Measurements from ENCODE around the gene GTF2IRD2. TPM values are rescaled to one million over a fixed set of nuclear protein-coding genes. Genes with fewer than 3 reads are reported as not detected.
A peak's percentile ranks its signal among the peaks of the same experiment; 100 is the strongest.
"Not testable (repeated sequence)": the region's sequence is repeated elsewhere in the genome, so short reads cannot be mapped to it uniquely, and the experiment has no call there.

Gene GTF2IRD2
- 12.9 TPM for polyA plus RNA-seq (2012; ENCODE audit: missing spikeins)

DNA sequence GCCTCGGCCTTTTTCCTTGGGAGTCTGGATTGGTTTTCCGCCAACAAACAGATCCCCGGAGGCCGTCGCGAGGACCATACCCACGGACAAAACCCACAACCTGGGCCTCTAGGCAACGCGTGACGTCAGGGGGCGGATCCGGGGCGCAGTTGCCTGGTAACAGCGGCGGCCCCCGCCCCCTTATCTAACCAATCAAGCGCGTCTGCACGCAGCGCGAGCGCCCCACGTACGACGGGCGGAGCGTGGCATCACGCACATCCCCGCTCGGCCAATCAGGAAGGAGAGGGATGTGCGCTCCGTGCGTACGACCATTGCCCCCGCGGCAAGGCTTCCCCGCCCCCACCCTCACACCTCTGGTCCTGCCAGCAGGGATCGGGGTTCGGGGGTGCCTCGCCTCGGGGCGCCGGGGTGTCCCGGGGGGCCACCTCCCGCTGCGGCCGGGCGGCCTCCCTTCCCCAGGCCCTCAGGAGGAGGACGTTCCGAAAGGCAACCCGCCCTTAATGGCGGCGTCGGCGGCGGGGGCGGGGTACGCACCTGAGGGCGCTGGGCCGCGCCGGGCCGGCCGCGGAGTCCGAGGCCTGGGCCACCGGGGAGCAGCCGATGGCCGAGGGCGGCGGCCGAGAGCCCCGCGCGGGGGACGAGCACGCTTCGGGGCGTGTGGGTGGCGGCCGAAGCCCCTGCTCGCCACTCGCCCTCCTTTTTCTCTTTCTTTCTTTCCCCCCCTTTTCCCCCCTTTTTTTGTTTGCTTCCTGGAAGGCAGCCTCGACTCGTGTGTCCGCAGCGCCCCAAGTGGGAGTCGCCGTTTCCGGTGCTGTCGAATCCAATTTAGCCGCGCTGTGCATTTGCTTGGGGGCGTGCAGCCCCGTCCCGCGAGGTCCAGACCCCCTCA is at the start of gene GTF2IRD2:
Gene GTF2IRD2, minus strand, starts transcription at position 773 of the 889 bp plus-strand sequence. CDS start 15,227 bp downstream, outside the sequence.
- not testable (repeated sequence) for DNase-seq (ENCODE audit: insufficient read length); FAIRE-seq

DNA sequence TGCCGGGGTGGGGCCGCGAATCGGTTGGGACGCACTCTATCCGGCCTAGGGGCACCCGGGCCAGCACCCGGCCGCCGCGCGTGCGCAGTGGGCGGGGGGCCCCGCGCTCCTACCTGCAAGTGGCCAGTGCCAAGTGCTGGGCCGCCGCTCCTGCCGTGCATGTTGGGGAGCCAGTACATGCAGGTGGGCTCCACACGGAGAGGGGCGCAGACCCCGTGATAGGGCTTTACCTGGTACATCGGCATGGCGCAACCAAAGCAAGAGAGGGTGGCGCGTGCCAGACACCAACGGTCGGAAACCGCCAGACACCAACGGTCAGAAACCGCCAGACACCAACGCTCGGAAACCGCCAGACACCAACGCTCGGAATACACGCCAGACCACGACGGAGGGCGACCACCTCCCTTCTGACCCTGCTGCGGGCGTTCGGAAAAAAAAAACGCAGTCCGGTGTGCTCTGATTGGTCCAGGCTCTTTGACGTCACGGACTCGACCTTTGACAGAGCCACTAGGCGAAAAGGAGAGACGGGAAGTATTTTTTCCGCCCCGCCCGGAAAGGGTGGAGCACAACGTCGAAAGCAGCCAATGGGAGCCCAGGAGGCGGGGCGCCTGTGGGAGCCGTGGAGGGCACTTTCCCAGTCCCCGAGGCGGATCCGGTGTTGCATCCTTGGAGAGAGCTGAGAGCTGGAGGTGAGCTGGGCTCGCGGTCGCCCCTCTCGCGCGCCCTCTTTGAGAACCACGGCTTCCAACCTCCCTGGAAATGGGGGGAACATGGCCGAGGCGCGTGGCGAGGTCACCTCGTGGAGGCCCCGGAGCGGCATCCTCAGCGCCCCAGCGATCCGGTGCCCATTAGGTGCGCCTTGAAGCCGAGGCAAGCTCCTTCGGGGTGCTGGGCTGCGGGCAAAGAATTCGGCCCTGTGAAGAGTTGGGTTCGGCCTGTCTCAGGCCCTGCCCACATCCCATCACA is 39.0 kb upstream of the GTF2IRD2 start:
- not testable (repeated sequence) for DNase-seq (ENCODE audit: insufficient read length); FAIRE-seq
- TF ChIP-seq TAF1 (IDR thresholded peaks at IDR 0.05; ENCODE audit: borderline replicate concordance, low read depth, low read length) (peak; percentile 49; the same call in 1 of the 2 replicates), POLR2AphosphoS5 (IDR thresholded peaks at IDR 0.05; ENCODE audit: low read depth, low read length) (peak; percentile 75), POLR2A (IDR thresholded peaks at IDR 0.05; ENCODE audit: low read depth, low read length) (peak; percentile 66; the same call in 1 of the 2 replicates)

DNA sequence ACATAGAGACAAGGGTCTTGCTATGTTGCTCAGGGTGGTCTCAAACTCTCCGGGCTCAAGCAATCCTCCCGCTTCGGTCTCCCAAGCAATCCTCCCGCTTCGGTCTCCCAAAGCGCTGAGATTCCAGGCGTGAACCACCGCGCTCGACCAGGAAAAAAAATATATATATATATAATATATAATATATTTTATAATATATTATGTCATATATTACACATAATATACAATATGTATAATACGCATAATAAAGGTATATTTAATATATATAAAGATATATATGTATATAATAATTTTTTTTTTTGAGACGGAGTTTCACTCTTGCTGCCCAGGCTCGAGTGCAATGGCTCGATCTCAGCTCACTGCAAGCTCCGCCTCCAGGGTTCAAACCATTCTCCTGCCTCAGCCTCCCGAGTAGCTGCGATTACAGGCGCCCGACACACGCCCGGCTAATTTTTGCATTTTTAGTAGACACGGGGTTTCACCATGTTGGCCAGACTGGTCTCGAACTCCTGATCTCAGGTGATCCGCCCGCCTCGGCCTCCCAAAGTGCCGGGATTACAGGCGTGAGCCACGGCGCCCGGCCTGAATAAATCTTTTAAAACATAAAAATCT is 38.2 kb upstream of the GTF2IRD2 start:
- not testable (repeated sequence) for DNase-seq (ENCODE audit: insufficient read length); FAIRE-seq

DNA sequence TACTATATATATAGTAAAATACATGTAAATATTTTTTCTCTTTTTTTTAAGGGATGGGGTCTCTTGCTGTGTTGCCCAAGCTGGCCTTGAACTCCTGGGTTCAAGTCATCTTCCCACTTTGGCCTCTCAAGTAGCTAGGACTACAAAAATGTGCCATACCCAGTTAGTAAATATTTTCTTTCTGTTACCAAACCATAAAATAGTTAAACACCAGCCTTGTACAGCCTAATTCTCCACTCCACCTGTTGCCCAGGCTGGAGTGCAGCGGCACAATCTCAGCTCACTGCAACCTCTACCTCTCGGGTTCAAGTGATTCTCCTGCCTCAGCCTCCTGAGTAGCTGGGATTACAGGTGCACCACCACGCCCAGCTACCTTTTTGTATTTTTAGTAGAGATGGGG is 33.9 kb upstream of the GTF2IRD2 start:
- not testable (repeated sequence) for FAIRE-seq

DNA sequence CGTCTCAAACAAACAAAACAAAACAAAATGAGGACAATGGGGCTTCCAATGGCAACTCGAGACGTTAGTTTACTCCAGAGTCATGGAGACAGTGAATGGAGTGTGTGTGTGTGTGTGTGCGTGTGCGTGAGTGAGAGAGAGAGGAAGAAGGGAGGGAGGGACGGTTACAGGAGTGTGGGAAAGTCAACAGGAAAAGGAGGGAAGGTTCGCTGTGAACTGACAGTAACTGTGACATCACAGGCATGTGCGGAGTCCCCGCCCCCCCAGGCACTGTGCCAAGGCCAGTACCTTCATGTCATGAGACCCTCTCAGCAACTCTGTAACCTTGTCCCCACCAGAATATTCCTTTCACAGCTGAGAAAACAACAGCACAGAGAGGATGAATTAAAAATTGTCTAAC is 30.7 kb upstream of the GTF2IRD2 start:
- not testable (repeated sequence) for FAIRE-seq; DNase-seq (ENCODE audit: insufficient read length)

More for the DNA sequence above, 33.9 kb upstream of the GTF2IRD2 start:
- DNase-seq (ENCODE audit: insufficient read length) = not testable (repeated sequence)

DNA sequence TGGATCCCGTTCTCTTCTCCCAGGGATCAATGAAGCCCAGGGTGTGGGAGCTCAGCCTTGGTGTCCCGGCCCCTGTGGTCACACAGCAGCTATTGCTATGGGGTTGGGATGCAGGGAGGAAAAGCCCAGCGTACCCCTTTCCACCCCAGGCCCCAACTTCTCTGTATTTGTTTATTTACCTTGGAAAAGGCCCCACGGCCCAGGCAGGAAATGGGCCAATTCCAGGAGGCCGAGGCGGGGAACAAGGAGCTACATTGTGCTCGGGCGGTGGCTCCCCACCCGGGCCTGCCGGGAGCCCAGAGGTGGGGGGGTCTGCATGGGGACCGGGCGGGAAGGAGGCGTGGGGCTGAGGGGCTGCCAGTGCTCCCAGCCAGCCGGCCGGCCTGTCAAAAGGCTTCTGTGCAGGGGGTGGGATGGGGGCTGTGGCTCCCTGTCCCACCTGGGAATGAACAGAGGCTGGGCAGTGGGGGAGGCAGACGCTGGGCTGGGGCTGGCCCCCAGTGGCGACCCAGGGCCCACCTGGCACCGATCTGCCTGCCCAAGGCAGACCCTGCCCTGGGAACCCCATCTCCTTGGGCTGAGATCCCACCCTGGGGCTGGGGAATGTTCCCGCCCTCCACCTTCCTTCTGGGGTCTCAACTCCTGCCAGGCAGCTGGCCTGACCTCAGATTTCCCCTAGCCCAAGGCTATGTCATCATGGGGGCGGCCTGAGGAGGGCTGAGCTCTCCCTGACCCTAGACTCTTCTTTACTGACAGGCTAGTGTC is 23.5 kb upstream of the GTF2IRD2 start:
- not testable (repeated sequence) for FAIRE-seq; DNase-seq (ENCODE audit: insufficient read length)

DNA sequence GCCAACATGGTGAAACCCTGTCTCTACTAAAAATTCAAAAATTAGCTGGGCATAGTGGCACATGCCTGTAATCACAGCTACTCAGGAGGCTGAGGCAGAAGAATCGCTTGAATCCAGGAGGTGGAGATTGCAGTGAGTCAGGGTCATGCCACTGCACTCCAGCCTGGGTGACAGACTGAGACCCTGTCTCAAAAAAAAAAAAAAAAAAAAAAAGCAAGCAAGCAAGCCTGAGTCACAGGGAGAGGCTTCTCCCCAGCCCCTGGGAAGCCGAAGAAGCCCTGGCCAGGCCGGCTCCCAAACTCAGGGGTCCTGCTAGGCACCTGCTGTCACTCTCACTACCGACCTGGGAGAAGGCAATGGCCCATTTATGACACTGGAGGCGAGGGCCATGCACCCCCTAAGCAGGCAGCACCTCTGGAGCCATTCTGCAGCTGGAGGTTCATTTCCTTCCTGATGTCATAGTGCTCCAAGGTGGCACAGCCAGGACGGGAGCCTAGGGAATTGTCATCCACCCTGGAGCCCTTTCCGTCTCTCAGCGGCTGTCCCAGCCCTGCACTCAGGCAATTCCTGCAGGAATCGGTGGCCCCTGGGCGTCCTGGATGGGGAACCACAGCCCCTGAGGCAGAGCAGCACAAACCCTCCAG is 22.8 kb upstream of the GTF2IRD2 start:
- not testable (repeated sequence) for FAIRE-seq; DNase-seq (ENCODE audit: insufficient read length)

DNA sequence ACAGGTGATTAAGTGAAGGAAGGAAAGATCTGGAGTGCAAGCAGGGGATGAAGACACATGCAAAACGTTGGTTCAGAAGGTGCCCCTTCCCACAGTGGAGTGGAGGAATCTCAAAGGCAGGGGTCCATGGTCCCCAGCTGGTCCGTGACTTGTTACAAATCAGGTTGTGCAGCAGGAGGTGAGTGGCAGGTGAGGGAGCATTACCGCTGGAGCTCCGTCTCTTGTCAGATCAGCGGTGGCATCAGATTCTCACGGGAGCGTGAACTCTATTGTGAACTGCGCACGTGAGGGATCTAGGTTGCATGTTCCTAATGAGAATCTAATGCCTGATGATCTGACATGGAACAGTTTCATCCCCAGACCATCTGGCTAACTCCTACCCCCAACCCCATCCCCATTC is 21.1 kb upstream of the GTF2IRD2 start:
- not testable (repeated sequence) for FAIRE-seq; DNase-seq (ENCODE audit: insufficient read length)

DNA sequence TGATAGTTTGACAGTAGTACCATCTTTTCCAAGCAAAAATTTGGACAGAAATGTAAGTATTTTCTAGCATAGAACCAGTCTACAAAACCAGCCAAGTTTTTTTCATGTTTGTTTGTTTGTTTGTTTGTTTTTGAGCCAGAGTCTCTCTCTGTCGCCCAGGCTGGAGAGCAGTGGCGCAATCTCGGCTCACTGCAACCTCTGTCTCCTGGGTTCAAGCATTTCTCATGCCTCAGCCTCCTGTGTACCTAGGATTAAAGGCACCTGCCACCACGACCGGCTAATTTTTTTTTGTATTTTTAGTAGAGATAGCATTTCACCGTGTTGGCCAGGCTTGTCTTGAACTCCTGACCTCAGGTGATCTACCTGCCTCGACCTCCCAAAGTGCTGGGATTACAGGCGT is 14.4 kb upstream of the GTF2IRD2 start:
- FAIRE-seq; DNase-seq (ENCODE audit: insufficient read length): not testable (repeated sequence)

DNA sequence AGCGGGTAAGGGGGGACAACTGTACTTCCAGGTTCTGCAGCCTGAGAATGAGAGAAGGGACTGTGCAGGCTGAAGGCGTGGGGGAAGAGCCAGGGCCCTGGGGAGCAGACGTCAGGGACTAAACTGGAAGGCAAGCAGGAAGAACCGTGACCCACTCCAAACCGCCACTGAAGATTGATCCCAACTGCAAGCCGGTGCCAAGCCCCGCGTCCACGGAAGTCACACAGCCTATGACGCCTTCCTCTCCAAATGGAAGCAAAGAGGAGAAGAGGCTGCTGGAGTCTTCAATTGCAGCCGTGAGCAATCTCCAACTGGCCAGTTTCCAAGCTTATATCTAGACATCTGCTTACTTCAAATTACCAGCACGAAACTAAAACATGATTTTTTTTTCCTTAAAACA is 1.6 kb downstream of the GTF2IRD2 start:
- FAIRE-seq; DNase-seq (ENCODE audit: insufficient read length): not testable (repeated sequence)

DNA sequence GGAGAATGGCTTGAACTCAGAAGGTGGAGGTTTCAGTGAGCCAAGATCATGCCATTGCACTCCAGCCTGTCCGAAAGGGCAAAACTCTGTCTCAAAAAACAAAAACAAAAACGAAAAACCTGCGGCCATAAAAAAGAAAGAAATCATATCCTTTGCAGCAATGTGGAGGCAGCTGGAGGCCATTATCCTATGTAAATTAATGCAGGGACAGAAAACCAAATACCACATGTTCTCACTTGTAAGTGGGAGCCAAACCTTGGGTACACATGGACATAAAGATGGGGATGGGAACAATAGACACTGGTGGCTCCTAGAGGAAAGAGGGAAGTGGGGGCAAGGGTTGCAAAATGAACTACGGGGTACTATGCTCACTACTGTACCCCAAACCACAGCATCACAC is 21.0 kb downstream of the GTF2IRD2 start:
- FAIRE-seq; DNase-seq (ENCODE audit: insufficient read length): not testable (repeated sequence)

DNA sequence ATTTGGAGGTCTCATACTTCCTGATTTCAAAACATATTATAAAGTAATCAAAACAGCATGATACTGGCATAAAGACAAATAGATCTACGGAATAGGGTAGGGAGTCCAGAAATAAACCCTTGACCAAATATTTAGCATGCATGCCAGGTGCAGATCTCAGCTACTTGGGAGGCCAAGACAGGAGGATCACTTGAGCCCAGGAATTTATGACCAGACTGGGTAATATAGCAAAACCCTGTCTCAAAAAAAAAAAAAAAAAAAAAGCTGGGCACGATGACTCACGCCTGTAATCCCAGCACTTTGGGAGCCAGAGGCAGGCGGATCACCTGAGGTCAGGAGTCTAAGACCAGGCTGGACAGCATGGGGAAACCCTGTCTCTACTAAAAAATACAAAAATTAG is 21.4 kb downstream of the GTF2IRD2 start:
- not testable (repeated sequence) for DNase-seq (ENCODE audit: insufficient read length); FAIRE-seq

DNA sequence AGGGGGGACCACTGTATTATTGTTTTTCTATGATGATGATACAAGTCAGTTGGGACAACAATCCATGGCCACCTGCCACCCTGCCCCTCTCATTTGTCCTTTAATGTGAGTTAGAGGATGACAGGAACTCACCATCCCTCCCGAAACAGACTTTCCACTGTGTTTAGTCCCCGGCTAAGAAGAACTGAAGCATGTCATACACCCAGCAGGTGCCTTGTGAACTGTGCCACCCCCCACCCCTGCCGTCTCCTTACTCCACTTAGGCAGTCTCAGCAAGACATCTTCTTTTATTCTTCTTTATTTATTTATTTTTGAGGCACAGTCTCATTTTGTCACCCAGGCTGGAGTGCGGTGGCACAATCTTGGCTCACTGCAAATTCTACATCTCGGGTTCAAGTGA is 30.1 kb downstream of the GTF2IRD2 start:
- FAIRE-seq = not testable (repeated sequence)

DNA sequence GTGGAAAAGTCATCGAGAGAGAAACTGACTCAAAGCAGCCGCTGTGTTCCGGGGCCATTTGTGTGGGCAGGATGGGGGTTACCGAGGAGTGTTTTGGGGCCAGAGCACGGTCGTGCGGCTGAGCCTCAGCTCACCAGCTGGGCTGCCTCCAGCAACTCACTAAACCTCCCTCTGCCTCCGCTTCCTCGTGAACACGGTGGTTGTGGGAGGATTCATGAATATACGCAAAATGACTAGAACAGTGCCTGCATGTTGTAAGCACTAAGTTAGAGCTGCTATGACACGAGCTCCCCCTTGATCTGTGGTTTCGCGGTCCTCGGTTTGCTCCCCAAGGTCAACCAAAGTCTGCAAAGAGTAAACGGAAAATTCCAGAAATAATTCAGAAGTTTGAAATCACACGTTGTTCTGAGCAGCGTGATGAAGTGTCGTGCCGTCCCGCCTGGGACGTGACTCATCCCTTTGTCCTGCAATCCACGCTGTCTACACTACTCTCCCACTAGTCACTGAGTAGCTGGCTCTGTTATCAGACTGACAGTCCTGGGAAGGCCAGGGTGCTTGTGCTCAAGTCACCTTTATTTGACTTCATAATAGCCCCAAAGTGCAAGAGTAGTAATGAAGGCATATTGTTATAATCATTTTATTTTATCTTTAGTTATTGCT is 31.1 kb downstream of the GTF2IRD2 start:
- FAIRE-seq; DNase-seq (ENCODE audit: insufficient read length): not testable (repeated sequence)

More for the DNA sequence above, 30.1 kb downstream of the GTF2IRD2 start:
- not testable (repeated sequence) for DNase-seq (ENCODE audit: insufficient read length)

DNA sequence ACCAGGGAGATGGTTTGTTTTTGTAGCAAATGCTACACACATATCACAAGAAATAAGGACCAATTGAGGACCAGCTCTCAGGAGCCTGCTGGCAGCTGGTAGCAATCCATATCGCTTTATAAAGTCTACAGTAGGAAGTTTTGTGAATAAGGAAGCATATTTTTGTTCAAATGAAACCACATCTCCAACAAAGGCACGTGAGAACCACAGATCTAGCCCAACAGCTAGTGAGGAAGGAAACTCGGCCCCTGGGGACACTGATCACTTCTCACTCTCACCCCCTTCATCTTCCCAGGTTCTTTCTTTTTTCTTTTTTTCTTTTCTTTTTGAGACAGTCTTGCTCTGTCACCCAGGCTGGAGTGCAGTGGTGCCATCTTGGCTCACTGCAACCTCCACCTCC is 35.5 kb downstream of the GTF2IRD2 start:
- not testable (repeated sequence) for FAIRE-seq; DNase-seq (ENCODE audit: insufficient read length)

DNA sequence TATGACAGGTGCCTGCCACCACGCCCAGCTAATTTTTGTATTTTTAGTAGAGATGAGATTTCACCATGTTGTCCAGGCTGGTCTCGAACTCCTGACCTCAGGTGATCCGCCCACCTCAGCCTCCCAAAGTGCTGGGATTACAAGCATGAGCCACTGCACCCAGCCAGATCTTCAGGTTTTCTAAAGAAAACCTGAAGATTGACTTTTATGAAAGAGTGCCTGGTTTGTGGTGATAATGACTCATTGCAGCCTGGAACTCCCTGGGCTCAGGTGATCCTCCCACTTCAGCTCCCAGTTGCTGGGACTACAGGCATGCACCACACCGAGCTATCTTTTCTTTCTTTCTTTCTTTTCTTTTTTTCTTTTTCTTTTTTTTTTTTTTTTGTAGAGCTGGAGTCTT is 52.8 kb downstream of the GTF2IRD2 start:
- not testable (repeated sequence) for FAIRE-seq; DNase-seq (ENCODE audit: insufficient read length)

Measured in GM12892 (cell line).